ENCODE results near the gene CDC14C. TPM values are rescaled to one million over a fixed set of nuclear protein-coding genes. Genes with fewer than 3 reads are reported as not detected.
"Not testable (repeated sequence)": the region's sequence is repeated elsewhere in the genome, so short reads cannot be mapped to it uniquely, and the experiment has no call there.

Gene CDC14C
- total RNA-seq, 2 experiments from 2014 or later: not detected

GRCh38 chr7:48899932-48900331 is 24.4 kb upstream of the CDC14C start:
- no TSS peak for BruUV-seq (replicated peaks)
- CTCF ChIA-PET (ENCODE audit: unreplicated experiment): no interaction called here

GRCh38 chr7:48901966-48902365 is 22.4 kb upstream of the CDC14C start:
- ChIA-PET POLR2A (no interaction called here), CTCF (ENCODE audit: unreplicated experiment) (no interaction called here)
- Histone ChIP-seq H3K4me2 (ENCODE audit: low read length) (no peak overlapping the region), H3K79me2 (ENCODE audit: insufficient read depth, low read depth, low read length) (no peaks in the 10 kb centered on the region), H3K4me3 (ENCODE audit: low read depth, low read length, poor library complexity, severe bottlenecking) (no peak overlapping the region), H3K4me1 (ENCODE audit: insufficient read depth, low read length, poor library complexity, severe bottlenecking) (no peaks in the 10 kb centered on the region), H2AFZ (ENCODE audit: low read length) (no peak overlapping the region), H4K20me1 (ENCODE audit: insufficient read depth, low read length) (no peaks in the 10 kb centered on the region), H3K9me3 (ENCODE audit: low read length) (no peaks in the 10 kb centered on the region), H3K27ac (ENCODE audit: low read depth, low read length, poor library complexity, severe bottlenecking) (no peak overlapping the region), H3K9me2 (ENCODE audit: insufficient read depth, low read length) (no peaks in the 10 kb centered on the region), H3K36me3 (ENCODE audit: insufficient read depth, low read length) (no peaks in the 10 kb centered on the region)
- intact Hi-C loops (cut with micrococcal nuclease; ENCODE audit: unreplicated experiment): no loop called here
- TF ChIP-seq CTCF (conservative IDR thresholded peaks at IDR 0.05; ENCODE audit: low read length) (no peak), EZH2phosphoT487 (IDR thresholded peaks at IDR 0.05; ENCODE audit: borderline replicate concordance, low read depth, low read length) (no peak)
- no TSS peak for BruUV-seq (replicated peaks)
- no peak for DNase-seq (ENCODE audit: low spot score)

More at GRCh38 chr7:48899932-48900331, 24.4 kb upstream of the CDC14C start:
- Histone ChIP-seq H3K4me2 (ENCODE audit: low read length) (no peak overlapping the region), H3K36me3 (ENCODE audit: insufficient read depth, low read length) (no peaks in the 10 kb centered on the region), H3K4me1 (ENCODE audit: insufficient read depth, low read length, poor library complexity, severe bottlenecking) (no peaks in the 10 kb centered on the region), H3K4me3 (ENCODE audit: low read depth, low read length, poor library complexity, severe bottlenecking) (no peak overlapping the region), H3K9me2 (ENCODE audit: insufficient read depth, low read length) (no peaks in the 10 kb centered on the region), H4K20me1 (ENCODE audit: insufficient read depth, low read length) (no peaks in the 10 kb centered on the region), H2AFZ (ENCODE audit: low read length) (no peak overlapping the region), H3K27ac (ENCODE audit: low read depth, low read length, poor library complexity, severe bottlenecking) (no peak overlapping the region), H3K79me2 (ENCODE audit: insufficient read depth, low read depth, low read length) (no peaks in the 10 kb centered on the region), H3K9me3 (ENCODE audit: low read length) (no peaks in the 10 kb centered on the region)
- POLR2A ChIA-PET: no interaction called here
- no peak for TF ChIP-seq EZH2phosphoT487 (IDR thresholded peaks at IDR 0.05; ENCODE audit: borderline replicate concordance, low read depth, low read length)
- TF ChIP-seq CTCF (conservative IDR thresholded peaks at IDR 0.05; ENCODE audit: low read length): no peak
- intact Hi-C loops (cut with micrococcal nuclease; ENCODE audit: unreplicated experiment): no loop called here
- DNase-seq (ENCODE audit: low spot score): no peak

- Histone ChIP-seq H3K9me3 (ENCODE audit: low read length) (no peaks in the 10 kb centered on the region), H3K79me2 (ENCODE audit: insufficient read depth, low read depth, low read length) (no peaks in the 10 kb centered on the region), H3K27ac (ENCODE audit: low read depth, low read length, poor library complexity, severe bottlenecking) (no peak overlapping the region), H3K9me2 (ENCODE audit: insufficient read depth, low read length) (no peaks in the 10 kb centered on the region), H3K36me3 (ENCODE audit: insufficient read depth, low read length) (no peaks in the 10 kb centered on the region), H4K20me1 (ENCODE audit: insufficient read depth, low read length) (no peaks in the 10 kb centered on the region), H3K4me3 (ENCODE audit: low read depth, low read length, poor library complexity, severe bottlenecking) (no peak overlapping the region), H3K4me2 (ENCODE audit: low read length) (no peak overlapping the region), H3K4me1 (ENCODE audit: insufficient read depth, low read length, poor library complexity, severe bottlenecking) (no peaks in the 10 kb centered on the region), H2AFZ (ENCODE audit: low read length) (no peak overlapping the region)
- ChIA-PET POLR2A (no interaction called here), CTCF (ENCODE audit: unreplicated experiment) (no interaction called here)
- no peak for DNase-seq (ENCODE audit: low spot score)
- BruUV-seq (replicated peaks): no TSS peak
- TF ChIP-seq CTCF (conservative IDR thresholded peaks at IDR 0.05; ENCODE audit: low read length) (no peak), EZH2phosphoT487 (IDR thresholded peaks at IDR 0.05; ENCODE audit: borderline replicate concordance, low read depth, low read length) (no peak)
- intact Hi-C loops (cut with micrococcal nuclease; ENCODE audit: unreplicated experiment): no loop called here
Measured at GRCh38 chr7:48904975-48905374, 19.4 kb upstream of the CDC14C start.

- H3K4me2 ChIP-seq (ENCODE audit: low read length); CTCF ChIA-PET (ENCODE audit: unreplicated experiment); H3K9me3 ChIP-seq (ENCODE audit: low read length); POLR2A ChIA-PET; H3K27ac ChIP-seq (ENCODE audit: low read depth, low read length, poor library complexity, severe bottlenecking); H3K9me2 ChIP-seq (ENCODE audit: insufficient read depth, low read length); DNase-seq (ENCODE audit: low spot score); BruUV-seq (replicated peaks); H2AFZ ChIP-seq (ENCODE audit: low read length); H3K4me1 ChIP-seq (ENCODE audit: insufficient read depth, low read length, poor library complexity, severe bottlenecking); H3K4me3 ChIP-seq (ENCODE audit: low read depth, low read length, poor library complexity, severe bottlenecking); intact Hi-C loops (cut with micrococcal nuclease; ENCODE audit: unreplicated experiment); H3K79me2 ChIP-seq (ENCODE audit: insufficient read depth, low read depth, low read length); H3K36me3 ChIP-seq (ENCODE audit: insufficient read depth, low read length); H4K20me1 ChIP-seq (ENCODE audit: insufficient read depth, low read length): not testable (repeated sequence)
Measured at GRCh38 chr7:48905686-48906085, 18.7 kb upstream of the CDC14C start.

GRCh38 chr7:48909887-48910286 is 14.5 kb upstream of the CDC14C start:
- intact Hi-C loops (cut with micrococcal nuclease; ENCODE audit: unreplicated experiment); H3K27ac ChIP-seq (ENCODE audit: low read depth, low read length, poor library complexity, severe bottlenecking); H3K4me3 ChIP-seq (ENCODE audit: low read depth, low read length, poor library complexity, severe bottlenecking); H3K4me1 ChIP-seq (ENCODE audit: insufficient read depth, low read length, poor library complexity, severe bottlenecking); H3K36me3 ChIP-seq (ENCODE audit: insufficient read depth, low read length); DNase-seq (ENCODE audit: low spot score); POLR2A ChIA-PET; CTCF ChIA-PET (ENCODE audit: unreplicated experiment); H3K79me2 ChIP-seq (ENCODE audit: insufficient read depth, low read depth, low read length); H3K4me2 ChIP-seq (ENCODE audit: low read length); H4K20me1 ChIP-seq (ENCODE audit: insufficient read depth, low read length); BruUV-seq (replicated peaks); H2AFZ ChIP-seq (ENCODE audit: low read length); H3K9me2 ChIP-seq (ENCODE audit: insufficient read depth, low read length); H3K9me3 ChIP-seq (ENCODE audit: low read length): not testable (repeated sequence)

All from OCI-LY7 (cell line).